K562 (cell line): ENCODE measurements around the gene IKZF4. TPM values are rescaled to one million over a fixed set of nuclear protein-coding genes. Genes with fewer than 3 reads are reported as not detected.

Experiments used
- ATF4 ChIP-seq: fragments of 450-650 bp; formaldehyde crosslinking; IDR thresholded peaks from 2 replicates; pipeline ENCODE4 v1.4.0; 2022; ENCODE audit warnings: mild to moderate bottlenecking, moderate library complexity
- BRF2 ChIP-seq: IDR thresholded peaks from 3 replicates; pipeline ENCODE4 v1.6.1; 2011; ENCODE audit warnings: borderline replicate concordance, mild to moderate bottlenecking; ENCODE audit not compliant: insufficient read length, insufficient read depth
- CEBPB ChIP-seq: fragments of 450-650 bp; IDR thresholded peaks from 2 replicates; pipeline ENCODE4 v1.6.1; 2016; ENCODE audit warnings: missing genetic modification characterization, missing compliant biosample characterization
- DPF2 ChIP-seq: fragments of 450-650 bp; IDR thresholded peaks from 2 replicates; pipeline ENCODE4 v1.6.1; 2016
- FOSL1 ChIP-seq: fragments of 200-800 bp; sonication (Bioruptor generic); conservative IDR thresholded peaks from 2 replicates; pipeline ENCODE4 v1.6.1; 2016; ENCODE audit warnings: missing genetic modification characterization, missing compliant biosample characterization
- JUN ChIP-seq, 2 experiments: sonication (generic) in 1 of 2; formaldehyde crosslinking in 1 of 2; IDR thresholded peaks; 2 replicates each; pipeline versions ENCODE4 v1.6.1 to v1.8.0; 2012 to 2022; ENCODE audit warnings: borderline replicate concordance in 2 of 2, mild to moderate bottlenecking in 2 of 2, improper control_type of control experiment in 1 of 2, low read depth in 1 of 2, low read length in 1 of 2, missing genetic modification reagents in 1 of 2
- KDM1A ChIP-seq, 2 experiments: fragments of 450-650 bp; IDR thresholded peaks; 2 replicates each; pipeline ENCODE4 v1.6.1; 2016; ENCODE audit warnings: mild to moderate bottlenecking in 2 of 2
- KLF1 ChIP-seq: fragments of 450-650 bp; IDR thresholded peaks from 2 replicates; pipeline ENCODE4 v1.6.1; 2016; ENCODE audit warnings: missing genetic modification characterization, missing compliant biosample characterization
- NR2C2 ChIP-seq, 2 experiments: fragments of 200-800 bp in 1 of 2; sonication (Bioruptor generic) in 1 of 2; sonication (generic) in 1 of 2; formaldehyde crosslinking in 1 of 2; IDR thresholded peaks; 2 replicates each; pipeline versions ENCODE4 v1.6.1 to v1.8.0; 2016 to 2022; ENCODE audit warnings: mild to moderate bottlenecking in 1 of 2, missing compliant biosample characterization in 1 of 2, missing genetic modification characterization in 1 of 2, missing genetic modification reagents in 1 of 2
- PBX2 ChIP-seq, 2 experiments: IDR thresholded peaks in 1 of 2; conservative IDR thresholded peaks in 1 of 2; 2 replicates each; pipeline ENCODE4 v1.6.1; 2016; ENCODE audit warnings: low read depth in 2 of 2, mild to moderate bottlenecking in 1 of 2, missing compliant biosample characterization in 1 of 2, missing genetic modification characterization in 1 of 2, moderate library complexity in 1 of 2
- PURB ChIP-seq: sonication (generic); formaldehyde crosslinking; IDR thresholded peaks from 2 replicates; pipeline ENCODE4 v1.9.0; 2021; ENCODE audit warnings: low read depth, mild to moderate bottlenecking, missing genetic modification reagents
- SETDB1 ChIP-seq: IDR thresholded peaks from one replicate; pipeline ENCODE4 v1.6.1; 2012; ENCODE audit warnings: low read length, control low read depth, inconsistent platforms
- STAT5A ChIP-seq: IDR thresholded peaks from 2 replicates; pipeline ENCODE4 v1.6.1; 2012; ENCODE audit warnings: low read length, inconsistent platforms, borderline replicate concordance
- TCF3 ChIP-seq: sonication (generic); formaldehyde crosslinking; IDR thresholded peaks from 2 replicates; pipeline ENCODE4 v1.4.0; 2020; ENCODE audit warnings: mild to moderate bottlenecking, missing genetic modification reagents
- WHSC1 ChIP-seq: IDR thresholded peaks from one replicate; pipeline ENCODE4 v1.6.1; 2012; ENCODE audit warnings: low read length, control low read depth, inconsistent platforms
- ZNF23 ChIP-seq: fragments of 250-450 bp; sonication (Bioruptor Pico); IDR thresholded peaks from 2 replicates; pipeline ENCODE4 v1.4.0; 2020; ENCODE audit warnings: mild to moderate bottlenecking
- ZNF239 ChIP-seq: fragments of 250-450 bp; sonication (Bioruptor Pico); IDR thresholded peaks from 2 replicates; pipeline ENCODE4 v1.4.0; 2020; ENCODE audit warnings: mild to moderate bottlenecking
- ZNF609 ChIP-seq: sonication (generic); formaldehyde crosslinking; IDR thresholded peaks from 2 replicates; pipeline ENCODE4 v1.8.1; 2023; ENCODE audit warnings: missing genetic modification reagents, mild to moderate bottlenecking, borderline replicate concordance
- polyA plus RNA-seq, 8 experiments: library from polyadenylated mRNA; depleted of rRNA in 4 of 8; stranded (reverse) in 5 of 8; unstranded in 3 of 8; fragments of >200 nt; fragmentation: Nextera tagmentation in 2 of 8; fragmentation: Illumina TruSeq in 1 of 8; extraction: Ambion mirVana in 2 of 8; extraction: Trizol in 1 of 8; gene quantifications; 2 replicates each; pipeline versions ENCODE4 v1.2.1 to v1.2.3, GENCODE V29; 2011 to 2014; ENCODE audit warnings: inconsistent platforms in 1 of 8, missing spikeins in 1 of 8
- total RNA-seq, 7 experiments: library from RNA; depleted of rRNA in 6 of 7; stranded (reverse); fragments of >200 nt in 6 of 7; fragmentation: Illumina TruSeq in 2 of 7; extraction: Trizol in 2 of 7; gene quantifications; 2 replicates each; pipeline versions ENCODE4 v1.2.1 to v1.2.3, GENCODE V29; 2011 to 2021; ENCODE audit warnings: low replicate concordance in 1 of 7

Gene IKZF4
- total and polyA plus RNA-seq, 9 of the 15 experiments (the other 6 are each of a cell fraction or from before 2014, with no cell fraction given) = 1.9 to 16.3 (median 3.6) TPM

- TF ChIP-seq ZNF609 = no peak
- TF ChIP-seq PURB = no peak
- TF ChIP-seq JUN (IDR thresholded peaks at IDR 0.05; ENCODE audit: borderline replicate concordance, low read depth, low read length) = peak; percentile 47; the same call in 1 of the 2 replicates
- TF ChIP-seq JUN (CRISPR knock-in tag; IDR thresholded peaks at IDR 0.05; ENCODE audit: borderline replicate concordance) = no peak
- TF ChIP-seq BRF2 = no peak
- TF ChIP-seq ZNF23 (CRISPR knock-in tag) = no peak
- TF ChIP-seq TCF3 (CRISPR knock-in tag) = peak; percentile 58
- peak; percentile 94 for TF ChIP-seq CEBPB (tag)
- TF ChIP-seq WHSC1 = no peak
- TF ChIP-seq PBX2 (CRISPR knock-in tag; IDR thresholded peaks at IDR 0.05; ENCODE audit: low read depth) = no peak
- TF ChIP-seq PBX2 (tag; conservative IDR thresholded peaks at IDR 0.05; ENCODE audit: low read depth) = peak; percentile 57; the same call in 1 of the 2 replicates
- TF ChIP-seq ATF4 (CRISPR knock-in tag) = peak; percentile 87
- no peak for TF ChIP-seq SETDB1
- 0 out of 2 replicates have a peak, but pooled peaks have one; percentile 38 for TF ChIP-seq FOSL1
- peak; percentile 75 to 85 for TF ChIP-seq KDM1A (IDR thresholded peaks at IDR 0.05)
- no peak; the same call in 1 of the 2 replicates for TF ChIP-seq NR2C2 (CRISPR knock-in tag; IDR thresholded peaks at IDR 0.05)
- peak; percentile 95 for TF ChIP-seq NR2C2 (tag; IDR thresholded peaks at IDR 0.05)
- TF ChIP-seq DPF2 = 0 out of 2 replicates have a peak, but pooled peaks have one; percentile 37
- no peak for TF ChIP-seq KLF1
- TF ChIP-seq ZNF239 (CRISPR knock-in tag) = peak; percentile 51
- TF ChIP-seq STAT5A = peak; percentile 36; the same call in 1 of the 2 replicates
Measured at GRCh38 chr12:56010111-56010570, 10.7 kb upstream of the IKZF4 start (continued).
